Measurements from ENCODE around the gene TPTE2.
"Not testable (repeated sequence)": the region's sequence is repeated elsewhere in the genome, so short reads cannot be mapped to it uniquely, and the experiment has no call there.

Gene TPTE2

GRCh38 chr13:19561585-19561984 is 253 bp upstream of the TPTE2 start:
- no peak for DNase-seq

- not testable (repeated sequence) for DNase-seq
Measured at GRCh38 chr13:19560672-19561071, 660 bp downstream of the TPTE2 start.

GRCh38 chr13:19559739-19560138 is 1.6 kb downstream of the TPTE2 start:
- not testable (repeated sequence) for DNase-seq

- not testable (repeated sequence) for DNase-seq
Measured at GRCh38 chr13:19557287-19557686, 4.0 kb downstream of the TPTE2 start.

GRCh38 chr13:19549245-19549644 is 12.1 kb downstream of the TPTE2 start:
- not testable (repeated sequence) for DNase-seq

- peak; percentile 7 for DNase-seq
Measured at GRCh38 chr13:19525634-19526033, 35.7 kb downstream of the TPTE2 start.

- DNase-seq: no peak
Measured at GRCh38 chr13:19519049-19519448, 42.3 kb downstream of the TPTE2 start.

- DNase-seq: peak; percentile 80
Measured at GRCh38 chr13:19507623-19508022, 53.7 kb downstream of the TPTE2 start.

- DNase-seq: not testable (repeated sequence)
Measured at GRCh38 chr13:19460126-19460525, 101.2 kb downstream of the TPTE2 start.

- DNase-seq: peak; percentile 42
Measured at GRCh38 chr13:19439056-19439686, 122.2 kb downstream of the TPTE2 start.

- not testable (repeated sequence) for DNase-seq
Measured at GRCh38 chr13:19437780-19438179, 123.6 kb downstream of the TPTE2 start.

GRCh38 chr13:19422236-19422635 is 139.1 kb downstream of the TPTE2 start:
- not testable (repeated sequence) for DNase-seq

- not testable (repeated sequence) for DNase-seq
Measured at GRCh38 chr13:19412494-19412893, 148.8 kb downstream of the TPTE2 start.

- DNase-seq: not testable (repeated sequence)
Measured at GRCh38 chr13:19382746-19383511, 178.4 kb downstream of the TPTE2 start.

- DNase-seq: no peak
Measured at GRCh38 chr13:19382111-19382510, 179.2 kb downstream of the TPTE2 start.

Measured in MV-4-11 (cell line).